H54 (cell line): ENCODE measurements around the gene SLC1A7.
"Not testable (repeated sequence)": the region's sequence is repeated elsewhere in the genome, so short reads cannot be mapped to it uniquely, and the experiment has no call there.

Experiments
- DNase-seq: peaks from one replicate; pipeline ENCODE4 v3.0.0; 2011; ENCODE audit warnings: low spot score, mixed read lengths; ENCODE audit not compliant: insufficient read length
- FAIRE-seq: peaks from 3 replicates; lab custom pipeline; 2011; peaks lifted over from hg19 to GRCh38; lab: Jason Lieb, UNC
- POLR2A ChIP-seq: IDR thresholded peaks from 2 replicates; pipeline ENCODE4 v1.6.1; 2011; ENCODE audit warnings: low read depth, mild to moderate bottlenecking, low read length

SLC1A7 gene

DNA sequence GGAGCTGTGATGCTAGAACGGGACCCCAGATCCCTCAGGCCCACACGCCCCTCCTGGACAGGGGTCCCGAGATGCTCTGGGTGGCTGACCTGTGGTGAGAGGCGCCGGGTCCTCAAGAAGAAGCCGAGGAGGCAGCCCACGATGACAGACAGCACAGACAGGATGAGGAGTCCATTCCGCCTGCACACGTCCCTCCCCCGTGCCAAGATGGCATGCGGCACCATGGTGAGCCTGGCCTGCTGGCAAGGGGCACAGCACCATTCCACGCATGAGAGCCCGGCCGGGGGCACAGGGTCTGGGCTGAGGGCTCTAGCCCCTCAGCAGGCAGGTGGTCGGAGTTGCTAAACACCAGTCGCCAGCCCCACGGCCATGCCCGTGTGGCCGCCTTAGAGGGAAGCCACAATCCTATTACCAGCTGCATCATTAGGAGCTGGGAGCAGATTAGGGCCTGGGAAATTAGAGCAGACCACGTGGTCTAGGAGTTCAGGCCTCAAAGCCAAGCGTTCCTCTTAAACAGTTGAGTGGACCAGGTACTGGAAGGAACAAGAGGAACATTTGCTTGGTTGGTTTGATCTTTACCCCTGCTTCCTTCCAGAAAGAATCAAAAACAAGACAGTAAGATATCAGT is at the start of gene SLC1A7:
SLC1A7 (minus strand) TSS at position 413 of the 628 bp plus-strand sequence; CDS start at position 224, 189 bp downstream.
- no peak for FAIRE-seq
- TF ChIP-seq POLR2A = no peak
- no peak for DNase-seq

DNA sequence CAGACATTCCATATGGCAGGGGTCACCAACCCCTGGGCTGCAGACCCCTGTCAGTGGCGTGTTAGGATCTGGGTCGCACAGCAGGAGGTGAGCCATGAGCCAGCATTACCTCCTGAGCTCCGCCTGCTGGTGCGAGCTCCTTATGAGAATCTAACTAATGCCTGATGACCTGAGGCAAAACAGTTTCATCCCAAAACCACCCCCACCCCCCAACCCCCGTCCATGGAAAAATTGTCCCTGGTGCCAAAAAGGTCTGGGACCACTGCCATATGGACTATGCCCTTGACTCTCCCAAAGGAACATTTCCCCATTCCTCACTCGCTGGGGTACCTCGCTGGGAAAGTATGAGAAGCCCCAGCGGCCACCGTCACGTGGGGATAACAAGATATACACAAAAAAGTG is 47.8 kb upstream of the SLC1A7 start:
- DNase-seq (no peak), FAIRE-seq (no peak)
- TF ChIP-seq POLR2A = no peak

DNA sequence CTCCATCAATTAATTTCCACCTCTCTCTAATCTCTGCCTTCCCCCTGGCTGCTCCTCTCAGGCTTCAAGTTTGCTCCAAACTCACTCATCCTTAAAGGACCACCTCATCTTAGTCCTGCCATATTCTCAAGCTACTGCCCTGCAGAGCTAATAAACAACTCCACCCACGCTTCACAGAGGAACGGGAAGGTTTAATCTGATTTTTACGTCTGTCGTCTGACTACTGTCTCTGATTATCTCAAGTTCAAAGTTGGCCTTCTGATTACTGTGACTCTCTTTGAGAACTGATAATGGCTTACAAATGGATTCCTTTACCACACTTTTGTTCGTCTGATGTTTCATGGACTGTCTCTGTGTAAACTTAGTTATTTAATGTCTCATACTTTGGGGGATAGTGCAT is 46.6 kb upstream of the SLC1A7 start:
- TF ChIP-seq POLR2A = no peak
- FAIRE-seq (no peak), DNase-seq (no peak)

GRCh38 chr1:53188099-53188498 is 45.7 kb upstream of the SLC1A7 start:
- DNase-seq = no peak
- FAIRE-seq = no peak
- no peak for TF ChIP-seq POLR2A

DNA sequence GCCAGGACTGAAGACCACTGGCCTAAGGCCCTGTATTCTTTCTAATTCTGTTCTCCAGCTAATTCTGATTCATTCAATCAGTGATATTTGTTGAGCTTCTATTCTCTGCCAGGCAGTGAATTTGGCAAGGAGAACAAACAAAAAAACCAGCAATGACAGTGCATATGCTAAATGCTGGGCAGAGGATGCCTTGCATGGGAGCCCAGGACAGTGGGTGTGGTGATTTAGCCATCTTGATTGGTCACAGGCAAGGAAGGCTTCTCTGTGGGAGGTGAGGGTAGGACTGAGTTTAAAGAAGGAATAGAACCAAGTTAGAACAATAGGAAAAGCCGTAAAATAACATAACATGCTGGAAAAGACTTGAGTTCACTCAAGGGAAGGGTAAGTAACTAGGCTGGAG is 45.0 kb upstream of the SLC1A7 start:
- TF ChIP-seq POLR2A = no peak
- DNase-seq (no peak), FAIRE-seq (no peak)

GRCh38 chr1:53186533-53186932 is 44.1 kb upstream of the SLC1A7 start:
- FAIRE-seq = no peak
- TF ChIP-seq POLR2A = no peak

DNA sequence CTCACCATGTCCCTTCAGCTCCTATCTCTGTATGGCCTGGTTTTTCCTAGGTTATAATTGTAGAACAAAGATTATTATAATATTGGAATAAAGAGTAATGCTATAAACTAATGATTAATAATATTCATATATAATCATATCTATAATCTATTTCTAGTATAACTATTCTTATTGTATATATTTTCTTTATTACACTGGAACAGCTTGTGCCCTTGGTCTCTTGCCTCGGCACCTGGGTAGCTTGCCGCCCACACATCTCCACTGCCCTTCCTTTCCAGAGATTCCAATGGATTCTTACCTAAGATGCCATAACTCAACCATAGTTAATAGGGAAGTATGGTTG is 43.5 kb upstream of the SLC1A7 start:
- not testable (repeated sequence) for FAIRE-seq, DNase-seq

More at GRCh38 chr1:53186533-53186932, 44.1 kb upstream of the SLC1A7 start:
- DNase-seq = no peak

- FAIRE-seq = no peak
- no peak for DNase-seq
- no peak for TF ChIP-seq POLR2A
Measured at GRCh38 chr1:53183095-53183990, 40.9 kb upstream of the SLC1A7 start.

- no peak for TF ChIP-seq POLR2A
- no peak for FAIRE-seq
- no peak for DNase-seq
Measured at GRCh38 chr1:53182716-53183094, 40.3 kb upstream of the SLC1A7 start.

DNA sequence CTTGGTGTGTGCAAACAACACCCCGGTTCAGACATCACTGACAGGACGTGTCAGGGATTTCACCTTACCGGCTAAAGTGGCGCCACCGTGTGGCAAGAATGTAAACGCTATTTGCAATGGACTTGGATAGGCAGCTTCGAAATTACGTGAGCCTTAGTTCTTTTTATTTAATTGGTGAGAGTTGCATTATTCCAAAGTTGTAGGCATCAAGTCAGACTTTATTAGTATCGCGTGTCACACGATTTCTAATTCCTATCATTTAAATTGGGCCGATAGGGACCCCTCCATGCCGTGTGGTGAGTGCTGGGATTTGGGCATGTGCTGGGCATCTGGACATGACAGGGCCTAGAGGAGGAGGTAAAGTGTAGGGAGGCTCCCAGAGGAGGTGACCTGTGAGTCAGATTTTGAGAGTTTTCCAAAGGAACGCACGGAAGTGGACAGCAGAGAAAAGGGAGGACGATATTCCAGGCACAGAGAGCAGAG is 39.7 kb upstream of the SLC1A7 start:
- TF ChIP-seq POLR2A = no peak
- no peak for FAIRE-seq
- DNase-seq = peak; percentile 58

DNA sequence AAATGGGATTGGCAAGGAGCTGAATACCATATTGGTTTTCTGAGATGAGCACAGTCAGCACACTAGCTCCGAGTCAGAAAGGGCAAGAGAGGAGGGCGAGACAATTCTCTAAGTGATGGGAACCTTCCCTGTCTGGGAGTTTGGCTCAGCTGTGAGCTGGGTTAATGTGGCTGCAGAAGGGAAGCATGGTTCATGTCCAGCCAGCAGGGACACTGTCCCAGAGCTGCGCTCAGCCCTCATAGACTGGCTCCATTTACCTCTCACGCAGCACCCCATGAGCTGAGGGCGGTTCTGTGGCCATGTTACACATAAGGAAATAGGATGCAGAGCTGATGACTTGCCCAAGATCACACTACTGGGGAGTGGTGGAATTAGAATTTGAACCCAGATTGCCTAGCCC is 38.5 kb upstream of the SLC1A7 start:
- no peak for TF ChIP-seq POLR2A

DNA sequence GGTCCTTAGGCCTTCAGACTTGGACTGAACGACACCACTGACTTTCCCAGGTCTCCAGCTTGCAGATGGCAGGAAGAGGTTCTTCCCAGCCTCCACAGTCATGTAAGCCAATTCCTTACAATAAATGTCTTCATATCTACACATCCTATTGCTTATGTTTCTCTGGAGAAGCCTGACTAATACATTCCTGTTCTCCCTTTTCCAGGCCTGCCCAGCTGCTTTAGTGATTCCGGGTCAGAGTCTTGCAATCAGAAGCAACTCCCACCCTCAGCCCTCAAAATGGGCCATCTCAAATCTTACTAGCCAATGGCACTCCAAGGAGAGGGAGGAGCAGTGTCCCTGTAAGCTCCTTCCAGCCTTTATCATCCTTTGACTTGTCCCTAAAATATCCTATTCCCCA is 37.8 kb upstream of the SLC1A7 start:
- FAIRE-seq (no peak), DNase-seq (no peak)
- no peak for TF ChIP-seq POLR2A

More for the DNA sequence above, 38.5 kb upstream of the SLC1A7 start:
- FAIRE-seq (no peak), DNase-seq (no peak)

DNA sequence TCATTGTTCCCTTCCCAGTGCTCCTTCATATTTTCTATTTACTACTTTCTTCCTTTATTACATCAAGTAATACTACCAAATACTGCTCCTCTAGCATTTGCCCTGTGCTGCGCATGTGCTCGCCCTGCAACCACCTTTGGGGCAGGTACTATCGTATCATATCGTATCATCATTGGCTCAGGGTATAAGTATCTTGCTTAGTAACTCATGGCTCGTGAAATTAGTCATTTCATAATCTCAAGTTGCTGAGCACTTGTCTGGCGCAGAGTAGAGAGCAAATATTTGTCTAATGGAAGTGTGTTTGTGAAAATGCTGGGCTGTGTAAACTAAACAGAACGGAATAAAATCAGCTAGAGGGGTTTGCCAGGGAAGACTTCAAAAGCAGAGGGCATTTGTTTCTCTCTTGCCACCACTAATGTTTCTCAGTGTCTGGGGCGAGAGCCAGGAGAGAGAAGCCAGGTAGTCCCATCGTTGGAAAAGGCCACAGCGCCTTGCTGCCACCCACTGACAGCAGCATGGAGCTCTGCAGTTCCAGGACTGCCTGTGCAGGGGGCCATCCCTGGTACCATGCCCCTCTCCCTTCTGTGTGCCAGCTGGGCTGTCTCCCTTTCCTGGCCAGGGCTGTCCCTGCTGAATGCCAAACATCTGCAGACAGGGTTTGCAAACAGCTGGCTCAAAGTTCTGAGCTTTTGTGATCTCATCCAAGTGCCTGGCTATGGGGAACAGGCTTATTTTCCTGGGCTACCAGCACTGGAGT is 34.2 kb upstream of the SLC1A7 start:
- DNase-seq (no peak), FAIRE-seq (no peak)
- no peak for TF ChIP-seq POLR2A
